GM23338 (cell line): ENCODE data around the gene MSRB1. TPM values are rescaled to one million over a fixed set of nuclear protein-coding genes. Genes with fewer than 3 reads are reported as not detected.

ENCODE experiments used
- ATAC-seq: fragments of 200-7000 bp; cut with Tn5 transposase; 3 replicates; pipeline ENCODE4 v1.9.1; 2020
- DNase-seq: peaks from one replicate; pipeline ENCODE4 v3.0.0-alpha.2; 2015; ENCODE audit warnings: low spot score
- H2AFZ ChIP-seq: fragments of 200-600 bp; sonication (generic); 2 replicates; pipeline ENCODE4 v1.8.0; 2016; ENCODE audit warnings: antibody characterized with exemption, mild to moderate bottlenecking, moderate library complexity
- H3F3A ChIP-seq: fragments of 200-600 bp; sonication (generic); replicated peaks from 2 replicates; pipeline ENCODE4 v1.8.0; 2017; ENCODE audit warnings: antibody characterized with exemption, mixed run types, low read depth
- H3K27ac ChIP-seq: fragments of 200-600 bp; sonication (generic); 2 replicates; pipeline ENCODE4 v1.6.1; 2016; ENCODE audit warnings: low read depth
- H3K27me3 ChIP-seq: fragments of 200-600 bp; sonication (generic); 2 replicates; pipeline ENCODE4 v1.8.0; 2016; ENCODE audit warnings: mild to moderate bottlenecking, mixed run types, moderate library complexity; ENCODE audit not compliant: insufficient read depth
- H3K36me3 ChIP-seq: fragments of 200-600 bp; sonication (generic); 2 replicates; pipeline ENCODE4 v1.8.0; 2016; ENCODE audit warnings: mild to moderate bottlenecking; ENCODE audit not compliant: insufficient read depth
- H3K4me1 ChIP-seq: fragments of 200-600 bp; sonication (generic); 2 replicates; pipeline ENCODE4 v1.8.0; 2016; ENCODE audit warnings: mild to moderate bottlenecking, moderate library complexity; ENCODE audit not compliant: insufficient read depth
- H3K4me2 ChIP-seq: fragments of 200-600 bp; sonication (generic); 2 replicates; pipeline ENCODE4 v1.7.1; 2017; ENCODE audit warnings: mixed run types
- H3K4me3 ChIP-seq: fragments of 200-600 bp; sonication (generic); 2 replicates; pipeline ENCODE4 v1.6.1; 2016; ENCODE audit warnings: mixed run types
- H3K79me2 ChIP-seq: fragments of 200-600 bp; sonication (generic); replicated peaks from 2 replicates; pipeline ENCODE4 v1.8.0; 2017; ENCODE audit warnings: mild to moderate bottlenecking; ENCODE audit not compliant: insufficient read depth
- H3K9me2 ChIP-seq: fragments of 200-600 bp; sonication (generic); 2 replicates; pipeline ENCODE4 v1.8.0; 2017; ENCODE audit not compliant: insufficient read depth
- H4K20me1 ChIP-seq: fragments of 200-600 bp; sonication (generic); replicated peaks from 2 replicates; pipeline ENCODE4 v1.8.0; 2017; ENCODE audit warnings: mild to moderate bottlenecking; ENCODE audit not compliant: insufficient read depth
- H3K27ac Mint-ChIP-seq: 2 replicates; pipeline ENCODE4 v1.8.0; 2020; ENCODE audit warnings: inconsistent platforms, mild to moderate bottlenecking, moderate library complexity, mixed read lengths
- H3K27me3 Mint-ChIP-seq: 3 replicates; pipeline ENCODE4 v1.8.0; 2022; ENCODE audit warnings: low read depth, mild to moderate bottlenecking, moderate library complexity, mixed read lengths, inconsistent platforms; ENCODE audit not compliant: insufficient read depth, poor library complexity
- H3K36me3 Mint-ChIP-seq: 3 replicates; pipeline ENCODE4 v1.8.0; 2021; ENCODE audit warnings: low read depth, mild to moderate bottlenecking, inconsistent platforms, moderate library complexity, mixed read lengths
- H3K4me1 Mint-ChIP-seq: 3 replicates; pipeline ENCODE4 v1.8.0; 2020; ENCODE audit warnings: mild to moderate bottlenecking, inconsistent platforms, mixed read lengths
- H3K4me3 Mint-ChIP-seq: 3 replicates; pipeline ENCODE4 v1.8.0; 2021; ENCODE audit warnings: moderate library complexity, mild to moderate bottlenecking, inconsistent platforms, mixed read lengths
- H3K9me3 Mint-ChIP-seq: 3 replicates; pipeline ENCODE4 v1.8.0; 2020; ENCODE audit warnings: moderate library complexity, mild to moderate bottlenecking, inconsistent platforms, mixed read lengths
- CREB1 ChIP-seq: fragments of 250-450 bp; sonication (Bioruptor Pico); IDR thresholded peaks from 2 replicates; pipeline ENCODE4 v1.5.0; 2020; ENCODE audit warnings: low read depth, mild to moderate bottlenecking, moderate library complexity
- EZH2 ChIP-seq: fragments of 200-600 bp; sonication (generic); IDR thresholded peaks from one replicate; pipeline ENCODE4 v1.8.0; 2017; ENCODE audit warnings: antibody characterized with exemption, mild to moderate bottlenecking, low read depth; ENCODE audit not compliant: unreplicated experiment
- EZH2phosphoT487 ChIP-seq: fragments of 200-600 bp; sonication (generic); IDR thresholded peaks from one replicate; pipeline ENCODE4 v1.8.1; 2018; ENCODE audit warnings: antibody characterized with exemption; ENCODE audit not compliant: unreplicated experiment
- JUNB ChIP-seq: IDR thresholded peaks from one replicate; pipeline ENCODE4 v1.6.1; 2016; ENCODE audit warnings: antibody characterized with exemption; ENCODE audit not compliant: unreplicated experiment
- NANOG ChIP-seq: IDR thresholded peaks from 2 replicates; pipeline ENCODE4 v1.6.1; 2016; ENCODE audit warnings: antibody characterized with exemption, borderline replicate concordance
- POLR2AphosphoS5 ChIP-seq: IDR thresholded peaks from 2 replicates; pipeline ENCODE4 v1.6.1; 2016; ENCODE audit warnings: antibody characterized with exemption, low read depth
- STAT1 ChIP-seq: IDR thresholded peaks from one replicate; pipeline ENCODE4 v1.6.1; 2016; ENCODE audit warnings: antibody characterized with exemption; ENCODE audit not compliant: unreplicated experiment
- ZNF114 ChIP-seq: fragments of 250-450 bp; sonication (Bioruptor Pico); IDR thresholded peaks from 2 replicates; pipeline ENCODE4 v1.5.0; 2020; ENCODE audit warnings: mild to moderate bottlenecking, moderate library complexity
- ZNF331 ChIP-seq: fragments of 250-450 bp; sonication (Bioruptor Pico); IDR thresholded peaks from 2 replicates; pipeline ENCODE4 v1.5.0; 2020; ENCODE audit warnings: low read depth, mild to moderate bottlenecking, moderate library complexity
- polyA plus RNA-seq: library from polyadenylated mRNA; unstranded; fragments of >200 nt; fragmentation: Nextera tagmentation; extraction: Ambion mirVana; gene quantifications from 2 replicates; pipeline ENCODE4 v1.2.1, GENCODE V29; 2016
- total RNA-seq: library from RNA; depleted of rRNA; stranded (reverse); fragments of >200 nt; shearing (Covaris generic); gene quantifications from 2 replicates; pipeline ENCODE4 v1.2.3, GENCODE V29; 2014
- TF ChIP-seq, protein P1 (sequence below): IDR thresholded peaks from one replicate; pipeline ENCODE4 v1.6.1; 2018; ENCODE audit warnings: antibody characterized with exemption; ENCODE audit not compliant: unreplicated experiment
- TF ChIP-seq, protein P2 (sequence below), 2 experiments: fragments of 200-600 bp in 1 of 2; sonication (generic) in 1 of 2; conservative IDR thresholded peaks; 2 replicates each; pipeline versions ENCODE4 v1.5.1 to v1.6.1; 2016 to 2017; ENCODE audit warnings: antibody characterized with exemption in 2 of 2, low read depth in 2 of 2, mild to moderate bottlenecking in 2 of 2, moderate library complexity in 1 of 2
- TF ChIP-seq, protein P3 (sequence below): IDR thresholded peaks from 2 replicates; pipeline ENCODE4 v1.6.1; 2016; ENCODE audit warnings: antibody characterized with exemption
- TF ChIP-seq, protein P4 (sequence below): fragments of 250-450 bp; sonication (Bioruptor Pico); IDR thresholded peaks from 2 replicates; pipeline ENCODE4 v1.5.0; 2020; ENCODE audit warnings: mild to moderate bottlenecking, moderate library complexity

The MSRB1 gene
- total and polyA plus RNA-seq, 2 experiments from 2014 or later = 30.4 to 31.3 TPM

DNA sequence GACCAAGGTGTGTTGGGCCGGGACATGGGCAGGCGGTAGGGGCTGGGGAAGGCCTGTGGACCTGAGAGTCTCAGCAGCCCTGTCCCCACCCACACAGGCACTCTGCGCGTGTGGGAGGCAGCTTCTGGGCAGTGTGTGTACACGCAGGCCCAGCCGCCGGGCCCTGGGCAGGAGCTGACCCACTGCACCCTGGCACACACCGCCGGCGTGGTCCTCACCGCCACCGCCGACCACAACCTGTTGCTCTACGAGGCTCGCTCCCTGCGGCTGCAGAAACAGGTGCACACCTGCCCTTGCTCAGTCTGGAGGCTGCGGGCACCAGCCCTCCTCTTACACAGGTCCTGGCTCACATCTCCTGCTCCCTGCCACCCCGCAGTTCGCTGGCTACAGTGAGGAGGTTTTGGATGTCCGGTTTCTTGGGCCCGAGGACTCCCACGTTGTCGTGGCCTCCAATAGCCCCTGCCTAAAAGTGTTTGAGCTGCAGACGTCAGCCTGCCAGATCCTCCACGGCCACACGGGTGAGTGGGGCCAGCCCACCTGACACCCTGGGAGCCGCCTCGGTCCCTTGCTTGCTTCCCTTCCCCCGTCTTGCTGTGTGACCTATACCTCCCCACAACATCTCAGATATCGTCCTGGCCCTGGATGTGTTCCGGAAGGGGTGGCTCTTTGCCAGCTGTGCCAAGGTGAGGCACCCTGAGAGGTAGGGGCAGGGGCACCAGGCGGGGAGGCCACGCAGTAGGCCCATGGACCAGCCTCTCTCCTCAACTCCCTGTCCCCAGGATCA, 32.6 kb upstream of the MSRB1 start:
- no peaks in the 10 kb centered on the region; the same call in none of the 2 replicates for H4K20me1 ChIP-seq
- DNase-seq = no peak
- H3K4me2 ChIP-seq = no peak overlapping the region
- peaks cover 16% of the 10 kb centered on the region for H3K36me3 Mint-ChIP-seq
- no peaks in the 10 kb centered on the region for H3K9me2 ChIP-seq
- peaks cover 26% of the 10 kb centered on the region for H3K27me3 Mint-ChIP-seq
- H3K9me3 Mint-ChIP-seq = peaks cover 3% of the 10 kb centered on the region; the same call in 1 of the 3 replicates
- H3K4me3 ChIP-seq = no peak overlapping the region
- peaks cover 15% of the 10 kb centered on the region for H3K4me1 Mint-ChIP-seq
- H3F3A ChIP-seq = peaks cover 13% of the 10 kb centered on the region; the same call in 1 of the 2 replicates
- no peak overlapping the region for H3K27ac ChIP-seq
- H3K27me3 ChIP-seq = peaks cover 10% of the 10 kb centered on the region
- peaks cover 18% of the 10 kb centered on the region for H3K4me1 ChIP-seq
- H3K27ac Mint-ChIP-seq = no peak overlapping the region
- H3K36me3 ChIP-seq = no peaks in the 10 kb centered on the region
- H3K79me2 ChIP-seq = peaks cover 21% of the 10 kb centered on the region
- H2AFZ ChIP-seq = no peak overlapping the region
- no peak overlapping the region; the same call in 2 of the 3 replicates for H3K4me3 Mint-ChIP-seq
- TF ChIP-seq, protein P1, sequence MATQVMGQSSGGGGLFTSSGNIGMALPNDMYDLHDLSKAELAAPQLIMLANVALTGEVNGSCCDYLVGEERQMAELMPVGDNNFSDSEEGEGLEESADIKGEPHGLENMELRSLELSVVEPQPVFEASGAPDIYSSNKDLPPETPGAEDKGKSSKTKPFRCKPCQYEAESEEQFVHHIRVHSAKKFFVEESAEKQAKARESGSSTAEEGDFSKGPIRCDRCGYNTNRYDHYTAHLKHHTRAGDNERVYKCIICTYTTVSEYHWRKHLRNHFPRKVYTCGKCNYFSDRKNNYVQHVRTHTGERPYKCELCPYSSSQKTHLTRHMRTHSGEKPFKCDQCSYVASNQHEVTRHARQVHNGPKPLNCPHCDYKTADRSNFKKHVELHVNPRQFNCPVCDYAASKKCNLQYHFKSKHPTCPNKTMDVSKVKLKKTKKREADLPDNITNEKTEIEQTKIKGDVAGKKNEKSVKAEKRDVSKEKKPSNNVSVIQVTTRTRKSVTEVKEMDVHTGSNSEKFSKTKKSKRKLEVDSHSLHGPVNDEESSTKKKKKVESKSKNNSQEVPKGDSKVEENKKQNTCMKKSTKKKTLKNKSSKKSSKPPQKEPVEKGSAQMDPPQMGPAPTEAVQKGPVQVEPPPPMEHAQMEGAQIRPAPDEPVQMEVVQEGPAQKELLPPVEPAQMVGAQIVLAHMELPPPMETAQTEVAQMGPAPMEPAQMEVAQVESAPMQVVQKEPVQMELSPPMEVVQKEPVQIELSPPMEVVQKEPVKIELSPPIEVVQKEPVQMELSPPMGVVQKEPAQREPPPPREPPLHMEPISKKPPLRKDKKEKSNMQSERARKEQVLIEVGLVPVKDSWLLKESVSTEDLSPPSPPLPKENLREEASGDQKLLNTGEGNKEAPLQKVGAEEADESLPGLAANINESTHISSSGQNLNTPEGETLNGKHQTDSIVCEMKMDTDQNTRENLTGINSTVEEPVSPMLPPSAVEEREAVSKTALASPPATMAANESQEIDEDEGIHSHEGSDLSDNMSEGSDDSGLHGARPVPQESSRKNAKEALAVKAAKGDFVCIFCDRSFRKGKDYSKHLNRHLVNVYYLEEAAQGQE = no peak
- TF ChIP-seq ZNF114 (CRISPR knock-in tag) (no peak), STAT1 (no peak), CREB1 (CRISPR knock-in tag) (no peak), NANOG (no peak), POLR2AphosphoS5 (no peak), ZNF331 (no peak), EZH2phosphoT487 (no peak), JUNB (no peak), EZH2 (no peak)
- TF ChIP-seq, protein P2, sequence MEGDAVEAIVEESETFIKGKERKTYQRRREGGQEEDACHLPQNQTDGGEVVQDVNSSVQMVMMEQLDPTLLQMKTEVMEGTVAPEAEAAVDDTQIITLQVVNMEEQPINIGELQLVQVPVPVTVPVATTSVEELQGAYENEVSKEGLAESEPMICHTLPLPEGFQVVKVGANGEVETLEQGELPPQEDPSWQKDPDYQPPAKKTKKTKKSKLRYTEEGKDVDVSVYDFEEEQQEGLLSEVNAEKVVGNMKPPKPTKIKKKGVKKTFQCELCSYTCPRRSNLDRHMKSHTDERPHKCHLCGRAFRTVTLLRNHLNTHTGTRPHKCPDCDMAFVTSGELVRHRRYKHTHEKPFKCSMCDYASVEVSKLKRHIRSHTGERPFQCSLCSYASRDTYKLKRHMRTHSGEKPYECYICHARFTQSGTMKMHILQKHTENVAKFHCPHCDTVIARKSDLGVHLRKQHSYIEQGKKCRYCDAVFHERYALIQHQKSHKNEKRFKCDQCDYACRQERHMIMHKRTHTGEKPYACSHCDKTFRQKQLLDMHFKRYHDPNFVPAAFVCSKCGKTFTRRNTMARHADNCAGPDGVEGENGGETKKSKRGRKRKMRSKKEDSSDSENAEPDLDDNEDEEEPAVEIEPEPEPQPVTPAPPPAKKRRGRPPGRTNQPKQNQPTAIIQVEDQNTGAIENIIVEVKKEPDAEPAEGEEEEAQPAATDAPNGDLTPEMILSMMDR (conservative IDR thresholded peaks at IDR 0.05; ENCODE audit: low read depth in 2 of 2) = no peak
- TF ChIP-seq, protein P3, sequence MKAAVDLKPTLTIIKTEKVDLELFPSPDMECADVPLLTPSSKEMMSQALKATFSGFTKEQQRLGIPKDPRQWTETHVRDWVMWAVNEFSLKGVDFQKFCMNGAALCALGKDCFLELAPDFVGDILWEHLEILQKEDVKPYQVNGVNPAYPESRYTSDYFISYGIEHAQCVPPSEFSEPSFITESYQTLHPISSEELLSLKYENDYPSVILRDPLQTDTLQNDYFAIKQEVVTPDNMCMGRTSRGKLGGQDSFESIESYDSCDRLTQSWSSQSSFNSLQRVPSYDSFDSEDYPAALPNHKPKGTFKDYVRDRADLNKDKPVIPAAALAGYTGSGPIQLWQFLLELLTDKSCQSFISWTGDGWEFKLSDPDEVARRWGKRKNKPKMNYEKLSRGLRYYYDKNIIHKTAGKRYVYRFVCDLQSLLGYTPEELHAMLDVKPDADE = no peak
- TF ChIP-seq, protein P4, sequence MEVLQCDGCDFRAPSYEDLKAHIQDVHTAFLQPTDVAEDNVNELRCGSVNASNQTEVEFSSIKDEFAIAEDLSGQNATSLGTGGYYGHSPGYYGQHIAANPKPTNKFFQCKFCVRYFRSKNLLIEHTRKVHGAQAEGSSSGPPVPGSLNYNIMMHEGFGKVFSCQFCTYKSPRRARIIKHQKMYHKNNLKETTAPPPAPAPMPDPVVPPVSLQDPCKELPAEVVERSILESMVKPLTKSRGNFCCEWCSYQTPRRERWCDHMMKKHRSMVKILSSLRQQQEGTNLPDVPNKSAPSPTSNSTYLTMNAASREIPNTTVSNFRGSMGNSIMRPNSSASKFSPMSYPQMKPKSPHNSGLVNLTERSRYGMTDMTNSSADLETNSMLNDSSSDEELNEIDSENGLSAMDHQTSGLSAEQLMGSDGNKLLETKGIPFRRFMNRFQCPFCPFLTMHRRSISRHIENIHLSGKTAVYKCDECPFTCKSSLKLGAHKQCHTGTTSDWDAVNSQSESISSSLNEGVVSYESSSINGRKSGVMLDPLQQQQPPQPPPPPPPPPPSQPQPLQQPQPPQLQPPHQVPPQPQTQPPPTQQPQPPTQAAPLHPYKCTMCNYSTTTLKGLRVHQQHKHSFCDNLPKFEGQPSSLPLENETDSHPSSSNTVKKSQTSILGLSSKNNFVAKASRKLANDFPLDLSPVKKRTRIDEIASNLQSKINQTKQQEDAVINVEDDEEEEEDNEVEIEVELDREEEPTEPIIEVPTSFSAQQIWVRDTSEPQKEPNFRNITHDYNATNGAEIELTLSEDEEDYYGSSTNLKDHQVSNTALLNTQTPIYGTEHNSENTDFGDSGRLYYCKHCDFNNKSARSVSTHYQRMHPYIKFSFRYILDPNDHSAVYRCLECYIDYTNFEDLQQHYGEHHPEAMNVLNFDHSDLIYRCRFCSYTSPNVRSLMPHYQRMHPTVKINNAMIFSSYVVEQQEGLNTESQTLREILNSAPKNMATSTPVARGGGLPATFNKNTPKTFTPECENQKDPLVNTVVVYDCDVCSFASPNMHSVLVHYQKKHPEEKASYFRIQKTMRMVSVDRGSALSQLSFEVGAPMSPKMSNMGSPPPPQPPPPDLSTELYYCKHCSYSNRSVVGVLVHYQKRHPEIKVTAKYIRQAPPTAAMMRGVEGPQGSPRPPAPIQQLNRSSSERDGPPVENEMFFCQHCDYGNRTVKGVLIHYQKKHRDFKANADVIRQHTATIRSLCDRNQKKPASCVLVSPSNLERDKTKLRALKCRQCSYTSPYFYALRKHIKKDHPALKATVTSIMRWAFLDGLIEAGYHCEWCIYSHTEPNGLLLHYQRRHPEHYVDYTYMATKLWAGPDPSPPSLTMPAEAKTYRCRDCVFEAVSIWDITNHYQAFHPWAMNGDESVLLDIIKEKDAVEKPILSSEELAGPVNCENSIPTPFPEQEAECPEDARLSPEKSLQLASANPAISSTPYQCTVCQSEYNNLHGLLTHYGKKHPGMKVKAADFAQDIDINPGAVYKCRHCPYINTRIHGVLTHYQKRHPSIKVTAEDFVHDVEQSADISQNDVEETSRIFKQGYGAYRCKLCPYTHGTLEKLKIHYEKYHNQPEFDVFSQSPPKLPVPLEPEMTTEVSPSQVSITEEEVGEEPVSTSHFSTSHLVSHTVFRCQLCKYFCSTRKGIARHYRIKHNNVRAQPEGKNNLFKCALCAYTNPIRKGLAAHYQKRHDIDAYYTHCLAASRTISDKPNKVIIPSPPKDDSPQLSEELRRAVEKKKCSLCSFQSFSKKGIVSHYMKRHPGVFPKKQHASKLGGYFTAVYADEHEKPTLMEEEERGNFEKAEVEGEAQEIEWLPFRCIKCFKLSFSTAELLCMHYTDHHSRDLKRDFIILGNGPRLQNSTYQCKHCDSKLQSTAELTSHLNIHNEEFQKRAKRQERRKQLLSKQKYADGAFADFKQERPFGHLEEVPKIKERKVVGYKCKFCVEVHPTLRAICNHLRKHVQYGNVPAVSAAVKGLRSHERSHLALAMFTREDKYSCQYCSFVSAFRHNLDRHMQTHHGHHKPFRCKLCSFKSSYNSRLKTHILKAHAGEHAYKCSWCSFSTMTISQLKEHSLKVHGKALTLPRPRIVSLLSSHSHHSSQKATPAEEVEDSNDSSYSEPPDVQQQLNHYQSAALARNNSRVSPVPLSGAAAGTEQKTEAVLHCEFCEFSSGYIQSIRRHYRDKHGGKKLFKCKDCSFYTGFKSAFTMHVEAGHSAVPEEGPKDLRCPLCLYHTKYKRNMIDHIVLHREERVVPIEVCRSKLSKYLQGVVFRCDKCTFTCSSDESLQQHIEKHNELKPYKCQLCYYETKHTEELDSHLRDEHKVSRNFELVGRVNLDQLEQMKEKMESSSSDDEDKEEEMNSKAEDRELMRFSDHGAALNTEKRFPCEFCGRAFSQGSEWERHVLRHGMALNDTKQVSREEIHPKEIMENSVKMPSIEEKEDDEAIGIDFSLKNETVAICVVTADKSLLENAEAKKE (CRISPR knock-in tag) = no peak
- ATAC-seq = no peak
